NCI-H2171 treated with DMSO at 0.1 percent for 48 hours (cell line): Measurements from ENCODE around the gene LGSN.
"Not testable (repeated sequence)": the region's sequence is repeated elsewhere in the genome, so short reads cannot be mapped to it uniquely, and the experiment has no call there.

Experiments used
- DNase-seq: peaks from one replicate; lab custom pipeline; 2025; lab: John Stamatoyannopoulos, UW

The LGSN gene

GRCh38 chr6:63305277-63305676, 14.5 kb downstream of the LGSN start:
- DNase-seq = no peak

- no peak for DNase-seq
These were observed 16.3 kb downstream of the LGSN start for GRCh38 chr6:63303476-63303875.

GRCh38 chr6:63299667-63300066, 20.1 kb downstream of the LGSN start:
- DNase-seq = no peak

- no peak for DNase-seq
These were observed 24.1 kb downstream of the LGSN start for GRCh38 chr6:63295553-63296194.

- no peak for DNase-seq
These were observed 29.2 kb downstream of the LGSN start for GRCh38 chr6:63290492-63291058.

GRCh38 chr6:63289269-63289872, 30.4 kb downstream of the LGSN start:
- no peak for DNase-seq

GRCh38 chr6:63280639-63281180, 39.1 kb downstream of the LGSN start:
- DNase-seq = no peak

- no peak for DNase-seq
These were observed 40.9 kb downstream of the LGSN start for GRCh38 chr6:63278916-63279315.

- DNase-seq = no peak
These were observed 43.8 kb downstream of the LGSN start for GRCh38 chr6:63275953-63276352.

- not testable (repeated sequence) for DNase-seq
These were observed 44.9 kb downstream of the LGSN start for GRCh38 chr6:63274795-63275430.

- DNase-seq = peak; percentile 27
These were observed 47.4 kb downstream of the LGSN start for GRCh38 chr6:63272397-63272796.

GRCh38 chr6:63269470-63269869, 50.3 kb downstream of the LGSN start:
- DNase-seq = no peak

- no peak for DNase-seq
These were observed 51.2 kb downstream of the LGSN start for GRCh38 chr6:63268574-63268973.

GRCh38 chr6:63267828-63268227, 52.0 kb downstream of the LGSN start:
- no peak for DNase-seq

- no peak for DNase-seq
These were observed 52.7 kb downstream of the LGSN start for GRCh38 chr6:63267046-63267445.

GRCh38 chr6:63263444-63263843, 56.3 kb downstream of the LGSN start:
- no peak for DNase-seq

- DNase-seq = no peak
These were observed 58.0 kb downstream of the LGSN start for GRCh38 chr6:63261820-63262219.

- DNase-seq = no peak
These were observed 60.6 kb downstream of the LGSN start for GRCh38 chr6:63259153-63259552.

GRCh38 chr6:63249875-63250482, 69.8 kb downstream of the LGSN start:
- no peak for DNase-seq

GRCh38 chr6:63246581-63246980, 73.2 kb downstream of the LGSN start:
- no peak for DNase-seq

GRCh38 chr6:63245909-63246308, 73.9 kb downstream of the LGSN start:
- no peak for DNase-seq

GRCh38 chr6:63245420-63245819, 74.4 kb downstream of the LGSN start:
- no peak for DNase-seq
